Dermis lymphatic vessel endothelial cell (primary cell): ENCODE results near the gene TMEM14C. TPM values are rescaled to one million over a fixed set of nuclear protein-coding genes. Genes with fewer than 3 reads are reported as not detected.

ENCODE experiments used
- total RNA-seq: library from RNA; depleted of rRNA; stranded (reverse); fragments of >200 nt; gene quantifications from 2 replicates; pipeline ENCODE4 v1.2.1, GENCODE V29; 2014

Gene TMEM14C
- total RNA-seq: 89.7 and 147 TPM in 2 replicates

DNA sequence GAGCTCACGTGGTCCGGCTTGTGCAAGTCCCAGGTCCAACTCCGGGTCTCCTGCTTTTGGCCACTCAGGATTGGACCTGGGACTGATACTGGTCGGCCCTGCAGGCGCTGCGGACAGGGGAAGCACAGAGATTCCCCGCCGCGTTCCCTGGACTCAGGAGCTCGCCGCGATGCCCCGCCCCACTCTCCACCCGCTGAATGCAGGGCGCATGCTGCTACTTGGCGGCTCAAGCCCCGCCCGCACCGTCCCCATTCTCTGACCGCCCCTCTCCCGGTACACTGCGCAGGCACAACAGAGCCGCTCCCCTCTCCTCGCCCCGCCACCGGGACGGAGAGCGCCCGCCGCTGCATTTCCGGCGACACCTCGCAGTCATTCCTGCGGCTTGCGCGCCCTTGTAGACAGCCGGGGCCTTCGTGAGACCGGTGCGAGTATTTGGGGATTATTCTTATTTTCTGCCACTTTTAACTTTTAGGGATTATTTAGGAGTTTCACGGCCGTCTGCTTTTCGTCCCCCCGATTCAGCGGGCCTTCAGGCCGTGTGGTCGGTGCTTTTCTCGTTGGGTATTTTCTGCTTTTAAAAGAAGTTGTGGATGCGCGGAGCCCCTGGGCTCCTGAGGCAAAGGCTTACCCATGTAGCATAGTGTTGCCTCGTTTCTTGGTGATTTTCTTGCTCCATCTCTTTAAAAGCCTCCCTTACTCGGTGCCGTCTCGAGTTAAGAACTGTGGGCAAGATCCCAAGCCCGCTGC is at the start of gene TMEM14C:
TSS of gene TMEM14C (plus strand) at position 251 of the 747 bp plus-strand sequence. CDS start 1,544 bp downstream, outside the sequence.

DNA sequence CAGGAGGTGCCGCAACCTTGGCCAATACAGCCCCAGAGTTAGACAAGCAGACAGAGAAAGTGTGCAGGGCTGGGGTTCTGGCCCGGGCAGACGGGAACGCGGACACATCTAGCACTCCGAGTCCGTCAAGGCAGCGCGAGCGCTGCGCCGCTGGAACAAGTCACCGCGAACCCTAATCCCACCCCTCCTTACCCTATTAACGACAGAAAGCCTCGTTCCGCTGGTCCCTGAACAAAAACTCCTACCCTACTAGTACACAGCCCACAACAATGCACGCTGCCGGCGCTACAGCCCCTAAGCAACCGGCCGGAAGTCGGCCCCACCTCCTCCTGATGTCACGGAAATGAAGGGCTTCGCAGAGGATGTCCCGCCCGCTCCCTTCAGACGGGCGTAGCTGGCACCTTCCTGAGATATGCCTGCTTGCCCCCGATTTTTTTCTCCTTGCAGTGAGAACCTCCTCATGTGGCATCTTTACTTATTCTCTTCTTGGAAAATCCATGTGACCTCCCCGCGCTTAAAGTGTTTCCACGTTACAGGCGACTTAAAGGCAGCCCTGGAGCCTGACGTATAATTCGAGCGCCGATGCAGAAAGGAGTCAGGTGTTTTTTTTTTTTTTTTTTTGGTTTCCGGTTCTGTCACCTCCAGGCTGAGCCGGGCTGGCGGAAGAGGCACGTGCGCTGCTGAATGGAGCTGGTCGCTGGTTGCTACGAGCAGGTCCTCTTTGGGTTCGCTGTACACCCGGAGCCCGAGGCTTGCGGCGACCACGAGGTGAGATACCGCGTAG is 28.4 kb upstream of the TMEM14C start, which contains the start of the genes C6orf52 and PAK1IP1:
TSS of gene C6orf52 (minus strand) at position 315 of the 784 bp plus-strand sequence. CDS start 7,066 bp downstream, outside the sequence.
TSS of gene PAK1IP1 (plus strand) at position 671 of the 784 bp plus-strand sequence. CDS start at position 685, 14 bp downstream.

DNA sequence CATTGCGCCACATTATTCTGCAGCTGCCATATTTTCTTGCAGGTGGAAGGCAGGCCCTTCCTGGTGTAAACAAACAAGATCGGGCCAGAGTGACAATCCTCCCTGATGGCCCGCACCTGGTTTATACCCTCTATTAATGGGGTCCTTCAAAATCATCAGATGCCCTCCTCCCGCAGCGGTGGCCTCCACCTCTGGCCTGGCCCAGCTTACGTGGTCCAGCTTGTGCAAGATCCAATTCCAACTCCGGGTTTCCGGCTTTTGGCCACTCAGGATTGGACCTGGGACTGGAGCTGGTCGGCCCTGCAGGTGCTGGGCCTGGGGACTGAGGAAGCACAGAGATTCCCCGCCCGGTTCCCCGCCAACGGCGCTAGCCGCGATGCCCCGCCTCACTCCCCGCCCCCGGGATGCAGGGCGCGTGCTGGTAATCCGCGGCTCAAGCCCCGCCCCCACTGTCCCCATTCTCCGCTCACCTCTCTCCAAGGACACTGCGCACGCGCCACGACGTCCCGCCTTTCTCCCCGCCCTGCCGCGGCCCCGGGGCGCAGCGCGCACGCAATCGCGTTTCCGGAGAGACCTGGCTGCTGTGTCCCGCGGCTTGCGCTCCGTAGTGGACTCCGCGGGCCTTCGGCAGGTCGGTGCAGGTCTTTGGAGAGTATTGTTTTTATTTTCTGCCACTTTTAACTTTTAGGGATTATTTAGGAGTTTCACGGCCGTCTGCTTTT is 24.5 kb downstream of the TMEM14C start, which contains the start of gene TMEM14B:
TSS of gene TMEM14B (plus strand) at position 555 of the 722 bp plus-strand sequence. CDS start 1,441 bp downstream, outside the sequence.

Other genes starting within 250 kb of the TMEM14C start
- 55.2 and 87.2 TPM in 2 replicates for gene GCNT2, start 201.7 kb upstream of the TMEM14C start, total RNA-seq
- 0.26 TPM in 1 of 2 replicates, not detected in the other for gene C6orf52, start 28.5 kb upstream of the TMEM14C start, total RNA-seq
- 8.8 and 12.5 TPM in 2 replicates for gene PAK1IP1, start 28.1 kb upstream of the TMEM14C start, total RNA-seq
- gene TMEM14B, start 24.7 kb downstream of the TMEM14C start, total RNA-seq: 52.8 and 58.1 TPM in 2 replicates
- under 0.01 TPM in 1 of 2 replicates, not detected in the other for gene MAK, start 115.5 kb downstream of the TMEM14C start, total RNA-seq
- gene GCM2, start 159.0 kb downstream of the TMEM14C start, total RNA-seq: not detected in 2 replicates
- gene SYCP2L, start 164.0 kb downstream of the TMEM14C start, total RNA-seq: not detected in 2 replicates